Right hindlimb (tissue), 1 donor: ENCODE data around the gene SNAP47.

Experiments
- DNase-seq: peaks from one replicate; pipeline ENCODE4 v3.0.0-alpha.2; 2018

SNAP47 gene

DNA sequence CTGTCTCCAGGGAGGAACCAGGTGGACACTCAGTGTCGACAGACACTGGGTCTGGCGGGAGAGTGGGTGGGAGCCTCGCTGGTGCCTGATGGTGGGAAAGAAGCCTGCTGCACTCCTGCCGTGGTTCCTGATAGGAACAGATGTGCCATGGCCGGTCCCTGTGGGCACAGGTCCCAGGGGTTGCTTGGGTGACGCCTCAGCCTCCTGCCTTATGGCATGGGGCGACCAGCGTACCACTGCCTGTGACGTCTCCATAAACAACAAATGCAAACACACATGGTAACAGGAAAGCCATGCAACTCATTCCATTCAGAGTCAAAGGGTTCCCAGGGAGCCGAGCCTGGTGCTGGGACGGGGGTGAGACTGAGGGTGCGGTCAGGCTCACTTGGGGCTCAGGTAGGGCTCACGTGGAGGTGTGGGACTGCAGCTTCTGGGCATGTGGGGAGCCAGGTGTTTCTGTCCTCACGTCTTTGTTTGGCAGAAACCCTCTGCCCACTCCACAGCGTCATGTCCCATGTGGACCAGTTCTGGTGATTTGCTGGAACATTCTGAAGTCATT lies 34.8 kb downstream of the SNAP47 start:
- no peak for DNase-seq

DNA sequence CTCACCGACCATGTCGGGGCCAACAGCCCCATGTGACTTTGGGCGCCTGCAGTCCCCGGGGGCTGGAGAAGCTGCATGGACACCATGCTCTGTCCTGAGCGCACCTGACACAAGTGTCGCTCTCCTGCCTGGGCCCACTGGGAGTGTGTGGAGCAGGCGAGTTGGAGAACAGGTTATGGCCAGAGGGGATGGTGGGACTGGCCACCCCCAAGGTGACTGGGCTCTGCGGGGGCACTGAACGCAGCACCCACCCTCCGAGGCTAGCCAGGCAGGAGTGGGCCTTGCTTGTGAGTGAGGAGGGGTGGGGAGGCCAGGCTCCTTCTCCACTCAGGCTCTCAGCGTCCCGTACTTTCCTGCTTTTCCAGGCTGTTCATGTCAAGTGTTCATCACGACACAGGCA lies 35.6 kb downstream of the SNAP47 start:
- DNase-seq, result no peak

- no peak for DNase-seq
Observed at GRCh38 chr1:227771326-227771725, 36.1 kb downstream of the SNAP47 start.

- DNase-seq, result no peak
Observed at GRCh38 chr1:227771771-227772170, 36.5 kb downstream of the SNAP47 start.

GRCh38 chr1:227773558-227773957 lies 38.3 kb downstream of the SNAP47 start:
- DNase-seq, result no peak

DNA sequence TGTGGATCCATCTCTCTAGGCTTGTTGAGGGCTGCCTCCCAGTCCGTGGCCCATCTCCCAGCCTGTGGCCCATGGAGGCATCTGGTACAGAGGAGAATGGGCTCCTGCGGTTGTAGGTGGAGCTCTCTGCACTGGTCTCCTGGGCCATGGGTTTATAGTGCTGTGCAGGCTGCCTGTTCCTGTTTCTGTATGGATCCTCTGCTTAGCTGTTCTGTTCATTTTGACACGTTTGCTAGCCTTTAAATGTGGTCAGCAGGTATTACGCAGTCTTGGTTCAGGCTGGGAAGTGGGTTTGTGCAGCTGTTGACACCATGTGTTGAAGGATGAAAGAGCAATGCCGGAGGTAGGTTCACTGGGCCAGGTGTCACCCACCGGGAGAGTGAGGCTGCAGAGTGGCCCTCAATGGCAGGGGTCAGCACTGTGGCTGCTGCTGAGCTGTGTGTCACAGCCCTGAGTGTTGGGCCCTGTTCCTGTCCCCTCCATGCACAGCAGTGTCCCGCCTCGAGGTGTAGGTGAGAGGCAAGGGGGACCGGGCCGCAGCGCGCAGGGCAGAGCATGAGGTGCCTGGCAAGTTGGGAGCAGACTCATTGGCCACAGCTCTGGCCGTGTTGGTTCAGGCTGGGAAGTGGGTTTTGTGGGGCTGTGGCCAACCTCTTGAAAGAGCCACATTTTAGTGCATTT lies 39.0 kb downstream of the SNAP47 start:
- no peak for DNase-seq

DNA sequence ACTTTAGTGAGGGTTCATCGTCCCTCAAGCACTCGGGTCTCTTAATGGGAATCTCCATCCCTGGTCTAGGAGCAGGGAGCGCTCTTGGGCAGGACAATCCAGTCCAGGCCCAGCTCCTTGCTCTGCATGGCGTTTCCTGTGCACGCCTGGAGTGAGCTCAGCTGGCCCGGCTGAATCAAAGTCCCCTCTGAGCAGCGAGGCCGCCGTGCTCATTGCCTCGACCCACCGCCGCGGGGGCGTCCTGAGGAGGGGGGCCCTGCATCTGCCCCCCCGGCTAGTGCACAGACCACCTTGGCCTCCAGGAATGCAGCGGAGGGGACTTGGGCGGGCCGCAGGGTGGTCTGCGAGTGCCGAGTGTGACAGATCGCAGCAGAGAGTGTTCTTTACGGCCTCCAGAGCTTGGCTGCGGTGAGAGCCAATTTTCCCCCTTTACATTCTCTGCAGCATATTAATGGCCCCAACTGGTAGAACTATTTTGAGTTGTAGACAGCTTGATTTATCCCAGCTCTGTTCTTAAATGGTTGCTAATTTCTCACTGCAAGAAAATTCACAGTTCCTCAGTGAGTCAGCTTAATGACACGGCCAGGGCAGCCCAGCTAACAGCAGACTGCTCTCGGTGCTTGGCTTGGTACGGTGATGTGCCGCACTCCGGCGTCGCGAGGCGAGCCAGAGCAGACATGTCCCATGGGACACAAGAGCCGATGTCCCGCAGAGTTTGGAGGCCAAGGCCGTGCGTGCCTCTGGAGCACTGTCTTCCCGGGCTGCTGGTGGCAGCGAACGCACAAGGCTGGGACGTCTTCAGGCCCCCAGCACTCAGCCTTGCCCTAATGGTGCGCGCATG lies 39.8 kb downstream of the SNAP47 start:
- peak; percentile 76 for DNase-seq

- no peak for DNase-seq
Observed at GRCh38 chr1:227775841-227776240, 40.6 kb downstream of the SNAP47 start.

GRCh38 chr1:227776331-227776771 lies 41.1 kb downstream of the SNAP47 start:
- DNase-seq, result peak; percentile 57

- no peak for DNase-seq
Observed at GRCh38 chr1:227777156-227777555, 41.9 kb downstream of the SNAP47 start.

GRCh38 chr1:227777646-227778045 lies 42.4 kb downstream of the SNAP47 start:
- DNase-seq, result no peak

DNA sequence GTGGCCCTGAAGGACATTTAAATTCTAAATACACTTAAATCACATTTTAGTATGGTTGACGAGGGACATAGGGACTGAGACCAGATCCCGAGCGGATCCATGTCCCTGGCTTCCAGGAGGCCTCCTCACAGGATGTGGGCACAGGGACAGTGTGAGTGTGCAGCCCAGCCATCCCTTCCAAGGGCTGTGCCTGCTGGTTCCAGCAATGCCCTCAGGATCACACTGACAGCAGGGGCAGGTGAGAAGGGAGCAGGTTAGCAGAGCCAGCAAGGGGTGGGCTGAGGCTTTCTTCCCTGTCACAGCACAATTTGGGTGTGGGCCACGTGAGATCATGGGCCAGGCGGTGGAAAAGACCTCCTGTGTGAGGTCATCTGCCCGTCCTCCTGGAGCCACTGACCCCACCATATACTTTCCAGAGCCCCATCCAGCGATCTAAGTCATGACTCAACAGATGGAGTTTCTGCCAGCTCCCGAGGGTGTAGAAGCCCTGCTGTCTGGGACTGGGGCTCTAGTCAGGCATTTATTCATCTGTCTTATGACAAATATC lies 43.2 kb downstream of the SNAP47 start:
- DNase-seq, result peak; percentile 42

DNA sequence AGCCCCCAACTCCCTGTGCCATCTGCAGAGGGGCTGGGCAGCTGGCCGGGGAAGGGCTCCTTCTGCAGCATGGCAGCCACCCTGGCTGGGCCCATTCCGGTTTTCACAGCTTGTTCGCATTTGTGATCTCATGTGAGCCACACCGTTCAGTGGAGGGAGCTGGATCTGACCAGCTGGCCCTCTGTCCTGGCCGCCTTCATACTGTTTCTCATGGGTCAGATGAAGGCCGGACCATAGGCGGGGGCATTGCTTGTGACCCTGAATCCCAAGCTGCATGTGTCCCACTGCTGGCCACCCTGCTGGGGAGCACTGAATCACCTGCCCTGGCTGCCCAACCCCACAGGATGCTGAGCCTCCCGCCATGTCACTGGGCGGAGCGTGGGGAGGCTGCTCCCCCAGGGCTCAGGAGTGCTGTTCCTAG lies 43.8 kb downstream of the SNAP47 start:
- DNase-seq, result peak; percentile 19

GRCh38 chr1:227779685-227780084 lies 44.5 kb downstream of the SNAP47 start:
- peak; percentile 10 for DNase-seq

GRCh38 chr1:227780101-227781044 lies 45.1 kb downstream of the SNAP47 start:
- DNase-seq, result peak; percentile 9

DNA sequence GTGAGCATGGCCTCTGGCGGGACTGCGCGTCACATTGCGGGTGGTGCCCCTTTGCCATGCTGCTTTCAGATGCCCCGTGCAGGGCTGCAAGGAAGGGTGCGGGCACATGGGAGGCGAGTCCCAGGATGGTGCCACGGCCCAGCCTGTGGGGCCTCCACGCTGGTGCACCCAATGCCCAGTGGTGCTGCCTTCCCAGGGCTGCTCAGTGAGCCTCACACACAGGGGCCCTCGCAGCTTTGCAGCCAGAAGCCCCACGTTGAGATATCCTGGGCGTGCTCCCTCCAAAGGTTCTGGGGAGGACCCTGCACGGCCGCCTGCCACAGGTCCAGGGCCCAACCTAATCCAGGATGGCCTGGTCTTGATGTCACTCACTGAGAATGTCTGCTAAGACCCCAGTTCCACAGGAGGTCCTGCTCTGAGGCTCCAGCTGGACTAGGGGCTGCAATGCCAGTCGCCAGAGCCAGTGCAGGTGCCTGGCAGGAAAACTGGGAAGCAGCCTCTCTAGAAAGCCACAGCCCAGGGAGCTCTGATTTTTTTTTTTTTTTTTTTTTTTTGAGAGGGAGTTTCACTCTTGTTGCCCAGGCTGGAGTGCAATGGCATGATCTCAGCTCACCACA lies 46.2 kb downstream of the SNAP47 start:
- no peak for DNase-seq

- no peak for DNase-seq
Observed at GRCh38 chr1:227782226-227782625, 47.0 kb downstream of the SNAP47 start.

DNA sequence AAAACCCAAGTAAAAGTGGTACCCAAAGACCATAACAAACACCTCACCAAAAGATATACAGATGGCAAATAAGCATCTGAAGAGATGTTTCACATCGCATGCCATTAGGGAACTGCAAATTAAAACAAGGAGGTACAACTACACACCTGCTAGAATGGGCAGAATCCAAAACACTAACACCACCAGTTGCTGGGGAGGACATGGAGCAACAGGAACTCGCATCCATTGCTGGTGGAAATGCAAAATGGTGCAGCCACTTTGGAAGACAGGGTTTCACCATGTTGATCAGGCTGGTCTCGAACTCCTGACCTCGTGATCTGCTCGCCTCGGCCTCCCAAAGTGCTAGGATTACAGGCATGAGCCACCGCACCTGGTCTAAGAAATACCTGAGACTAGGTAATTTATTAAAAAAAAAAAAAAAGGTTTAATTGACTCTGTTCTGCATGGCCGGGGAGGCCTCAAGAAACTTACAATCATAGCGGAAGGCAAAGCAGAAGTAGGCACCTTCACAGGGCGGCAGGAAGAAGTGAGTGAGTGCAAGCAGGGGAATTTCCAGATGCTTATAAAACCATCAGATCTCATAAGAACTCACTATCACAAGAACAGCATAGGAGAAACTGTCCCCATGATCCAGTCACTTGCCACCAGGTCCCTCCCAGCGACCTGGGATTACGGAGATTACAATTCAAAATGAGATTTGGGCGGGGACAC lies 50.0 kb downstream of the SNAP47 start:
- DNase-seq, result no peak

DNA sequence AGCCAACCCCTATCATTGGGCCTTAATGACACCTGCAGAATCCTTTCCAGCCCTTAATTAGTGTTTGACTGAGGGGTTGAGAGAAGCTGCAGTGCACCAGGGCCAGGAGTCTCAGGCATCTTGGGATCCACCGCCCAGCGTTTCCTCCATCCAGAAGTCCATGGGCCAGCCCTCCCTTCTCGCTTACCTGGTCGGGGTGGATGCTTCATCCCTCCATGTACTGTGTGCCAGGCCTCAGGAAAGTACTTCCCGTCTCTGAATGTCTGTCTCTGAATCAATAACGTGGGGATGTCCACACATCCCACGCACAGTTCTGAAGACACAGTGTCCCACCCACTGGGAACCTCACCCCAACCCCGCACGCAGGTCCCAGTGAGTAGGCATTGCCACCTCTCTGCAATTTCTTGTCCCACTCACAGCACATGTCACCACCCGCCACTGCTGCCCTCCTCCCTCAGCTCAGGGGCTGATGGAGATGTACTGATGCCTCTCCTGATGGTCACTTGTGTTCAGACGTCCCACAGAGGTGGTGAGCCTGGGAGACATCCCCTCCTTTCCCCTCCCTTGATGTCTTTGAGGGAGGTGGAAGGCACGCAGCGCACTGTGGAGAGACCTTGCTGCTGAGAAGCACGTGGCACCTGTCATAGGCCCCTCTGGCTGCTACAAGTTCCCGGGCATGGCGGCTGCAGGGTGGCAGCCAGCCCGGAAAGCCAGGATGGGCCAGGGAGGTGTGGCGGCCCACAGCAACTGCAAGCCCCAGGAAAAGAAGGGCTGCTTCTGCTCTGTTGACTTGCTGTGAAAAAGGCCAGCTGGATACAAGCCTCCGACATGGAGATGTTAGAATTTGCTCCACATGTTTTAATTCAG lies 50.8 kb downstream of the SNAP47 start:
- DNase-seq, result peak; percentile 24
